Fibroblast of skin of right biceps (primary cell): ENCODE measurements around the gene STX19.

Experiments
- DNase-seq: peaks from one replicate; pipeline ENCODE4 v3.0.0-alpha.2; 2013

STX19 gene

DNA sequence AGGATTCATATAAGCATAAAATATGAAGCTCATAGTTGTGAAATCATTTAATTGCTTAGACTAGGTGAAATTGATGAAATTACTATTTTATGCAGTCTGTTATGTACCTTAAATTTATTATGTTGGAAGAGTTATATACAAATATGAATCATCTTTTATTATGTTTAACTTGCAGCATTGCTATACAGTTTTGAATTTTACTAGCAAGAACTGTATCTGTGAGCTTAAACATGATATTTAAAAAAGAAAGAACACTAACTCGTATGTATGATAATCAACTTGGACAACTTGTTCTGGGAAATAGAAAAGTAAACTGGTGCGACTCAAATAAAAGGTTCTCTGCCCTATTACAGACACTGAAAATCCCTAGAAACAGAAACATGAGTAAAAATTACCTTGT, 1.8 kb downstream of the STX19 start:
- no peak for DNase-seq

DNA sequence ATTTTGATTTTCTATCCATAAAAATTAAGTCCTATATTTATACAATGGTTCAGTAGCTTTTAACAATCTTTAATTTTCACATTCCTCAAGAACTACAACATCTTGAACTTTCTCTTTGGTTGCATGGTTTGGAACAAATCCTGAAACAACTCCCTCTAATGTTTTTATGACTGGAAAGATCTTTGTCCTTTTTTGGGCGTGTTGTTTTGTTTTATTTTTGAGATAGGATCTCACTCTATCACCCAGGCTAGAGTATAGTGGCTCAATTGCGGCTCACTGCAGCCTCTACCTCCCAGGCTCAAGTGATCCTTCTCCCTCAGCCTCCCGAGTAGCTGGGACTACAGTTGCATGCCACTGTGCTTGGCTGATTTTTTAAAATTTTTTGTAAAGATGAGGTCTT, 4.0 kb downstream of the STX19 start:
- peak; percentile 37 for DNase-seq

DNA sequence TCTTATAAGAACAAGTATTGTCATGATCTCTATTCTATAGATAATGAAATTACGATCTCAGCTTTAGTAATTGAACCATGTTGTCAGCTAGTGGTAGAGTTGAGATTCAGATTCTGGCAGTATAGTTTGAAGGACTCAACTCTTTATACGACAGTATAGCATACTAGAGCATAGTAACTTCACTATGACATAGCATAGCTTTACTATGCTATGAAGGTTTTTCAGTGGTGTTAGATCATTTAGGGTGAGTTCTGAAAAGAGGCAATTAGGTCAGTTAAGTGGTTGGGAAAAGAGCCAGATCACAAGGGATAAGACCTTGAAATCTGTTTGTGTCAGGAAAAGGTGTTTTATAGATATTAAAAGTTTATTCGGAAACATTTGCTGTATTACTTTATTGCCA, 8.1 kb downstream of the STX19 start:
- no peak for DNase-seq

DNA sequence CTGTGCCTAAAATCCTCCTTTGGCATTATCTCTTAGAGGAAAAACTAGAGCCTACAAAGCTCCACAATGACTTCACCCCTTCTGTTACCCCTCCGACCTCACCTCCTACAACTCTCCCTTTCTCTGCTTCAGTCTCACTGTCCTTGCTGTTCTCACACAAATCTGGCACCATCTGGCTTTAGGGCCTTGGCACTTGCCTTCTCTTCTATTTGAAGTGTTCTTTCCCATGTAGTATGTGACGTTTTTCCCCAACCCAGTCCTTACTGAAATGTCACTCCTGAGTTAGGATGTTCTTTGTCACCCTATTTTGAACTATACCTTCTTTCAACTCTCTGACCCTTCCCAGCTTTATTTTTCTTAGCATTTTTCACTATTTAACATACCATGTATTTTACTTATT, 8.7 kb downstream of the STX19 start:
- no peak for DNase-seq

DNA sequence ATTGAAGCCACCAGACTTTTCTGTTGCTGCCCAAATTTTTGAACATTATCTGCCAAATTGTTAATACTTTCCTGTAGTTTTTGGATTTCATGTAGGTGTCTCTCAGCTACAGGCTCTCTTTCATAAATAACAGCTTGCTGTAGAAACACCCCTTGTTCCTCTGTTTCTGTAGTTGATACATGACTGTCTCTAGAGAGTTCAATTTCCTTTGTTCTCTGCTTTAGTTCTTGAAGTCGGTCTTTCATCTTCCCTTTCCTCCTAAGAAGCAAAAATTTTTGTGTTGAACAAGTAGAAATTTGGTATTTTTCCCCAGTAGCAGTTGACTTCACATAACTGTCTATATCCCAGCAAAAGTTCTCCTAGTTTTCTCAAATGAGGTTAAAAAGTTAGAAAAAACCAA, 13.4 kb downstream of the STX19 start:
- DNase-seq: no peak

DNA sequence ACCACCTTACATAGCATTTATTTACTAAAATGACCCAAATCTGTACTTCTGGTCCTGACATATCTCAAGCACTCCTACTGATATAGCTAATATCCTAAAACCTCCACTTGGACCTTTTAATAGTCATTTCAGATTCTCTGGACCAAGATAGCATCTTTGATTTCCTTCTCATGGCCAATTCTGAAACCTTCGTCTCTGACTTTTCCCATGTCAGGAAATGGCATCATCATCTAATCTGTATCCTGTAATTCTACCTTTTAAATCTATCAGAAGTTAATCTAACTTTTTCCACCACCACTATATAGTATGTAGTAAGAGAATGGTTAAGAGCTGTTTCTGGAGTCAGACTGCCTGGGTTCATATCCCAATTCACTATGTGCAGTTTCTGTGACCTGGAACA, 16.2 kb downstream of the STX19 start:
- no peak for DNase-seq

DNA sequence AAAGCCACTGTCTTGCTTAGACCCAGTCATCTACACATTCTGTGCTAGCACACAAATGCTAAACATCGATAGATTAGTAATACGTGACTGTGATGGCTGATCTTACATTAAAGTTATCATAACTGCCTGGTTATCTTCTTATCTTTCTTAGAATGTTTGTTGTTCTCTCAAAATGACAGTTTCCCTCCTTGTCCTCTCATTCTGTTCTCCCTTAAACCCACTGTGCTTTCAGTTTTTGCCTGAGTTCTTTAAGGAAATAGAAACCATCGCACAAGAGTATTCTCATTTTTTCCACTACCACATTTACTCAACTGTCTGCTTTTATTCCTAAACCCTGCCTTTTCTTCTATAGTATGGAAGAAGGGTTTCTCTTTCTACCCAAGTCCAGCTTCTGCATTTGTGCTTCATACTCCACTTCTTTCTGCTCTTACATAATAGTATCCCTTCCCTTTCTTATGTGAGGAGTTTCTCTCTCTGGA, 17.1 kb downstream of the STX19 start:
- DNase-seq: no peak

DNA sequence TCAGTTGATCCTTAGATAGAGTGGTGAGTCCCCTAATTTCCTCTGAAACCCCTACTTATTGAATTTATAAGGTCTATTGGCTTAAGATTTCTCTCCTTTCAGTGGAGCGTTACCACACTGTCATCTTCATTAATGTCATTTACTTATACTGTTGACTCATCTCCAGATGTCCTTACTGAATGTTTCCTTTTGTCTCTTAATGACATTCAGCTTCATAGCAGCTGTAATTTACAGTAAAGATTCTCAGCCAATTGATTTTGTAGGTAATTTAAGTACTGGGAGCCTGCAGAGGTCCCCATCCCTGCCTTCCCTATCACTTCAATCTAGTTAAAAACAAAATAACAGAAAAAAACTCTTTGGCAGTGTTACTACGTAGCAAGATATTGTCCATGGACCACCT, 18.8 kb downstream of the STX19 start:
- no peak for DNase-seq

DNA sequence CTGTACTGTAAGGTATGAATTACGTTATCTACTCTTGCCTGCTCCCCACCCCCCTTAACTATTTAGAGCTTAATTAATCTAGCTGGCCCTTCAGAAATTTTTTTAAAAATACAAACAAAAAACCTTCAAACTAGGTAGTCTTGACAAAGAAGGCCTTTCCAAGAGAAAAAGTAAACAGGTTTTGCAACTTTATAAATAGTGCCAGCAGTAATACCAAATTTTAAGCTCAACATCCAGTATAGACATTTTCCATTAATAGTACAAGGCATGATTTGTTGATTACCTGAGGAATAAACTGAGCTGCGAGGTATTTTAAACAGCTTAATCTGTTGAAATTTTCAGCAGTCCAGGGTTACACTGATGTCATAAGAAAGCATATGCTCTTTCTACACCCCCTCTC, 20.1 kb downstream of the STX19 start:
- DNase-seq: no peak

DNA sequence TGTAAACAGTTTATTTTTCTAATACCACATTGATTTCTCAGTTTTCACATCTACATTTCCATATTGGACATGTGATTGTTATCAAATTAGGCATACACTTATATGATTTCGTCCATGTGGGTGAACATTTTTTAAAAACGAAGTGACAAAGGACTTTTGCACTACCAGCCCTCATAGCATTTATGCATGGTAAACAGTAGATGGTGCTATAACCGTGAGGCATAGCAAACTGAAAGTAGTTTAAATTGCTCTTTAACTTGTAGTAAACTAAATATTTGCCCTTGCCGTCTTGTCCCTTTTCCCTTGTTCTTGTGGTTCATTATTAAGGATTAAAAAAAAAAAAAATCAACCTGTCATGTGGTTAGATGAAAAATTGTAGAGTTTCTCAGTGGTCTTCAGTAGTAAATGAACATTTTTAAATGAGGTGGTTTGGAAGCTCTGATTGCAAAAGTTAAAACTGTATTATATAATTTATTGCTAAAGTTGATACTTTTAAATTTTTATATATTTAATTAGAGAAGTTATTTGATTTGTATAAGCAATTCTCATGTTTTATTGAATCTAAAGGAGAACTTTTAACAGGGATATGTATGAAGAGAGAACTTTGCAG, 24.0 kb downstream of the STX19 start:
- DNase-seq: peak; percentile 65

DNA sequence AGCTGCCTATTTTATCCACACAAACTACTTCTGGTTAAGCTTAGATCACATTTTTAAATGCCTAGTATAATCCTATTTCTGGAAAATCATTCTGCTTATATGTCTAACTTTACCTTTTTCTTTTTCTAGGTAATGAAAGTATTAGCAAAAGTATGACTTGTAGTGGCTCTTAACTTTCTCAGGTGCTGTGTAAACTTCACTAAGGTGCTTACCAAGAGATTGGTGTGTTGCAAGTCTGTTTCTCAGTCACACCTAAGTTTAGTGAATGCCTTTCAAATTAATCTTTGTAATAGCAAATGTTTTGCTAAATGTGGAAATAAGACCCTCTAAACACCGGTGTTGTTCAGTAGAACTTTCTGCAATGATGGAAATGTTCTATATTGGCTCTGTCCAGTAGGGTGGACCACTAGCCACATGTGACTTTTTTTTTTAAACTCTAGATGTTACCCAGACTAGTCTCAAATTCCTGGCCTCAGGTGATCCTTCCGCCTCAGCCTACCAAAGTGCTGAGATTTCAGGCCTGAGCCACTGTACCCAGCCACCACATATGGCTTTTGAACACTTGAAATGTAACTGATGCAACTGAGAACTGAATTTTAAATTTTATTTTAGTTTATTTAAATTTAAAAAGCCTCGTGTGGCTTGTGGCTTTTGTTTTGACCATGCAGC, 26.4 kb downstream of the STX19 start:
- no peak for DNase-seq

DNA sequence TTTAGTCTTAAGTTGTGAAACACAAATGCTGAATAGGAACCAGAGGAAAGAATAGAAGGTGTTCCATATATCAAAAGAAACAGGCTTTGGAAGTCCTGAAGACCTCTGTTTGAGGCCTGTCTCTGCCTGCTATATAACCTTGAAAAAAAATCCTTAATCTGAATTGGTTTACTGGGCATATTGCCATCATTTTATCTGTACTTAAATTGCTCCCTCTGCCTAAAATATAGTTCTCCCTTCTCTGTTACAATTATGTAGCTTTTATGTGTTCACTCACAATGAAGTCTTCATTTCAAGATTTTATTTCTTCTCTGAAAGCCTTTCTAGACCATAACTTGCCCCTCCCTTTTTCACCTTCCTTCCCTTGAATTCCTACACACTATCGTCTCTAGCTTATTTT, 27.2 kb downstream of the STX19 start:
- DNase-seq: no peak

DNA sequence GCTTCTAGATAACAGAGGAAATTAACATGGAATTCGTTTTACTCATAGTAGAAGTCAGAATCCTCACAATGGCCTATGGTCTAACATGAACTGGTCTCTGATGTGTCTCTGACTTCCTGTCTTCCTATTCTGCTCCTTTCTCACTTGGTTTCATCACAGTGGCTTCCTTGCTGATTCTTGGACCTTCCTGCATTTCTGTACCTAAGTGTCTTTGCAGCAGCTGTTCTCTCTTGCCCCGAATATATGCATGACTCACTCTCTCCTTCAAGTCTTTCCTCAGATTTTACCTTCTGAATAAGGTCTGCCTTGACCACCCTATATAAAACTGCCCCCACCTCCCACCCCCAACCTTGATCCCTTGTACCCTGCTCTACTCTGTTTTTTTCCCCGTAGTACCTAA, 34.3 kb downstream of the STX19 start:
- no peak for DNase-seq

DNA sequence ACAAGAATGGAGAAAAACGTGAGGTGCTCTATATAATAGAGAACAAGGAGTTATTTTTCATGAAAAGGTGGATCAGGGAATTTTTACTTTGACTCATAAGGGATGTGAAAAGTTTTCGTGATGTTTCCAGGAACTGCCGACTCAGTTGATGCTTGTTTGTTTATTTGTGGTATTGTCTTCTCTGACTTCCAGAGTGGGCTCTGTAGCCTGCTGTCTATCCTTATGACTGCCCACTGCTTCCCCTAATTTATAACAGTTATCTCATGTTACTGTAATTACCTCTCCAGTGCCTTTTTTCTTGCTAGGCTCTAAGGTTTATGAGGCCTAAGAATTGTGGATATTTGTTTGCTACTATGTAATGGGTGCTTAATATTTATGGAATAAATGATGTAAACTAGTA, 36.2 kb downstream of the STX19 start:
- no peak for DNase-seq

DNA sequence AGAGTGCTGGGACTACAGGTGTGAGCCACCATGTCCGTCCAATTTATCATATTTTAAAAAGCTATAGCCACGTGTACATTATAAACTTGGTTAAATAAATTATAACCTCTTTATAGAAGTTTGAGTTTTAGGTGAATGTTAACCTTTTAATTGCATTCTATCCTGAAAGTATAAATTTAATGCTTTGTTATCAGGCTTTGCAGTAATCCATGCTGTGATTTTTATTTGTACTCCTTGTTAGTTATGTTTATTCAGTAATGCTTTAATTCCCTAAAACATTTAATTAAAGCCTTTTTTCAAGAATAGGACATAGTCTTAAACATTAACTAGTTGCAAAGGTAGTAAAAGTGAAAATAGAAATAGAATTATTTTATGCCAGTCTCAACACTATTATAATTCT, 36.8 kb downstream of the STX19 start:
- DNase-seq: no peak

DNA sequence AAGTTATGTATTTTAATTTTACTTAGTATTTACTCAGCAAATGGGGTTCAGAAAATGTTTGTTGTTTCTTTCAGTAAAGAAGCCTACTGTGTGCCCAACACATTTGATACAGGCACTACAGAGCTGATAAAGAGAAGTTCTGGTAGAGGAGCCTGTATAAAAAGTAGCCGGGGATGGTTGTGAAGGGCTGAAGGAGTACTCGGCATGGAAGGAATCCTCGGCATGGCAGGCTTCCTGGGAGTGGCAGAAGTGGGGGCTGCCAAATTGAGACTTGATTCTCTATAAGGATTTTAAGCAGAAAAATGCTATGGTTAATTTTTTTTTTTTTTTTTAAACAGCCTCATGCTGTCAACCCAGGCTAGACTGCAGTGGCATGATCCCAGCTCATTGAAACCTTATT, 39.2 kb downstream of the STX19 start:
- DNase-seq: no peak

DNA sequence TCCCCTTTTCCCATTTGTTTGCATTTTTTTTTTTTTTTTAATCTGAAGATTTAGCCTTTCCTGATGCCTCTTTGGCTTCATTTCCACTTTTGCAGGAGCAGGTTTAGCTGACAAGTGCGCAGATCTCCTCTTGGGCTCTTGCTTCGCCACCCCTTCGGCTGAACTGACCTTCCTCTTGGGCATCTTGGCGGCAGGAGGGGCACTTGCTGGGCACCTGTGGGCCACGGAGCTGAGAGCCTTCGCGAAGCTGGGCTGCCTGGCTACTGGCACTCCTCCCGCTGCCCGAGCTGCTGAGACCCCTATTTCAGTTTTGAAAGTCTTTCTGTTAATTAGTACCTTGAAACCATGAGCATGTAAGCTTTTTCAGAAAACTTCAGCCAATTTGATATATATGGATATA, 39.6 kb downstream of the STX19 start:
- DNase-seq: no peak

DNA sequence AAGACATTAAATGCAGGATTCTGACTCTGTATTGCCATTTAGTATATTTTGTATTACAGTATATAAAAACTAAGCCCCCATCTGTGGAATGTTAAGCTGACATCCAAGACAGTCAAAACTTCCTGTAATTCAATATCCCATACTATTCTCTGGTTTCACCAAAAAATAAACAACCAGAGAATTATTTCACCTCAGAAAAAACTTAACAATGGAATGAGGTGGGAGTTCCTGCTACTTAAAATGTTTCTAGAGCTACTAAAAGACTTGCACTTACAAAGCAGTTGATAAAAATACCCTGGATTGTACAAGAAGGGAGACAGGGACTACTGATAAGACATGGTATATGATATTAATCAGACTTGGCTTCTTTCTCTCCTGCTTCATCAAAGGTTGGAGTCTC, 40.1 kb downstream of the STX19 start:
- peak; percentile 27 for DNase-seq

DNA sequence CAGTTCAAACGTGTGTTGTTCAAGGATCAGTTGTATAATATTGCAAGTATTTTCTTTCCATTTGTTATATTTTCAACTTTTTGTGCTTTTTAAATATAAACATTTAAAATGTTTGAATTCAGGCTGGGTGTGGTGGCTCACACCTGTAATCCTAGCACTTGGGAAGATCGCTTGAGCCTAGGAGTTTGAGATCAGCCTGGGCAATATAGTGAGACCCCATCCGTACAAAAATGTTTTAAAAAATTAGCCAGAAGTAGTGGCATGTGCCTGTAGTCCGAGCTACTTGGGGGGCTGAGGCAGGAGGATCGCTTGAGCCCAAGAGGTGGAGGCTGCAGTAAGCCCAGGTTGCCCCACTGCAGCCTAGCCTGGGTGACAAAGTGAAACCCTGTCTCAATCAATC, 43.8 kb downstream of the STX19 start:
- no peak for DNase-seq

DNA sequence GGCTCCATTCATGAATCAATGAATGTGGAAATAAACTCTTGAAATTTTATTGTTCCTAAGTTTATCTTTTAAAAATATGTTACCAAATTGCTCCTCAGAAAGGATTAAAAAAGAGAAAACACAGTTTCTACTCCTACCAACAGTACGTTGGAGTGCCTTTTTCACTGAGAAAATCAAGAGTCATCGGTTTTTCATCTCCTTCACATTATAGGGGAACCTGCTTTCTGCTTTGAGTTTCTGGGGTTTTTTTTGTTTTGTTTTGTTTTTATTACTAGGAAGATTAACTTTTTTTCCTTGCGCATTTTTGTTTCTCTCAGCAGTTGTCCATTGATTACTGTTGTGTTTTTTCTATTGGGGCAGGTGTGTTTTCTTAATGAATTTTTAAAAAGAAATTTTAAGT, 45.0 kb downstream of the STX19 start:
- DNase-seq: no peak

DNA sequence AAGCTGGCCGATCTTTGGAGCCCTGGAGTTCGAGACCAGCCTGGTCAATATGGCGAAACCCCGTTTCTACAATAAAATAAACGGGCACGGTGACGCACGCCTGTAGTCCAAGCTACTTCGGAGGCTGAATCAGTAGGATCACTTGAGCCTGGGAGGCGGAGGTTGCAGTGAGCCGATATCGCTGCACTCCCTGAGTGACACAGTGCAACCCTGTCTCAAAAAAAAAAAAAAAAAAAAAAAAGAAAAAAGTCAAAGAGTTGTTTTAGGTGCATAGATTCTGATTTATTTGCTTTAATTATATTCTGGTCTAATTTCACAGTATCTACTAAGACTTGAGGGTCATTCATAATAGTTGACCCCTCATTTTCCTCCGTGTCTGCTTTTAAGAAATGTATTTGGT, 46.7 kb downstream of the STX19 start:
- DNase-seq: no peak

DNA sequence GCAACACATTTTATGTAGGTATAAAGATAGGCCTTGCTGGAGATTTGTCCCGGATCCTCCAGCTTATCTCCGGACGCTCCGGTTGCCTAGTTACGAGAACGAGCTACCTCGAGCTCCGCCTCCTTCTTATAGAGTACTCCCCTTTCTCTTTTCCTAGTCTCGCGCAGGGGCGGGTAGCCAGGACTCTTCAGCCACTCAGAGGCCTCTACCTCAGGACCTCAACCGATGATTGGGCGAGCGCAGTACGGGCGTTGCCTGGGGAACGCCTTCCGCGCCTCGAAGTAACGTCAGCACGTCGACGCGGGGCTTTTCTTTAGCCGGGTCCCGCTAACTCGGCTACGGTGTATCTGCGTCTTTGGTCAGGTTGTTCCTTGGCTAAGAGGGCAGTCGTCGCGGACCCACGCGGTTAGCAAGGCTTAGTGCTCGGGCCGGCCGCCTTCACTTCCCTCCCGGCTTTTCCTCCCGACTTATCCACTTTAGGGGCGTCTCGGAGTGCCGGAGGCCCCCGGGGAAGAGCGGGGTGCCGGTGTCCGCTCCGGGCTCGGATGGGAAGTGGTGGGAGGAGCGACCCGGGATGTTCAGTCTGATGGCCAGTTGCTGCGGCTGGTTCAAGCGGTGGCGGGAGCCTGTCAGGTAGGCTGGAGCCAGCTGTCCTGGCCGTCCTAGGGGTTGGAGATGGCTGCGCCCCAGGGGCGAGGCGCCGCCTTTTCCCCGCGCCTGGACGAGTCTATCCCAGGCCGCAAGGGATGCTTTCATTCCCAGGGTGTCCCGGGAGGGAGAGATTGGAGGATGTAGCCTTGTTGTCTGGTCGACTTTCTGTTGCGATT, 48.3 kb downstream of the STX19 start, which contains the start of gene ARL13B:
ARL13B (plus strand) TSS at position 306 of the 827 bp plus-strand sequence; CDS start at position 575, 269 bp downstream.
- DNase-seq: peak; percentile 99

DNA sequence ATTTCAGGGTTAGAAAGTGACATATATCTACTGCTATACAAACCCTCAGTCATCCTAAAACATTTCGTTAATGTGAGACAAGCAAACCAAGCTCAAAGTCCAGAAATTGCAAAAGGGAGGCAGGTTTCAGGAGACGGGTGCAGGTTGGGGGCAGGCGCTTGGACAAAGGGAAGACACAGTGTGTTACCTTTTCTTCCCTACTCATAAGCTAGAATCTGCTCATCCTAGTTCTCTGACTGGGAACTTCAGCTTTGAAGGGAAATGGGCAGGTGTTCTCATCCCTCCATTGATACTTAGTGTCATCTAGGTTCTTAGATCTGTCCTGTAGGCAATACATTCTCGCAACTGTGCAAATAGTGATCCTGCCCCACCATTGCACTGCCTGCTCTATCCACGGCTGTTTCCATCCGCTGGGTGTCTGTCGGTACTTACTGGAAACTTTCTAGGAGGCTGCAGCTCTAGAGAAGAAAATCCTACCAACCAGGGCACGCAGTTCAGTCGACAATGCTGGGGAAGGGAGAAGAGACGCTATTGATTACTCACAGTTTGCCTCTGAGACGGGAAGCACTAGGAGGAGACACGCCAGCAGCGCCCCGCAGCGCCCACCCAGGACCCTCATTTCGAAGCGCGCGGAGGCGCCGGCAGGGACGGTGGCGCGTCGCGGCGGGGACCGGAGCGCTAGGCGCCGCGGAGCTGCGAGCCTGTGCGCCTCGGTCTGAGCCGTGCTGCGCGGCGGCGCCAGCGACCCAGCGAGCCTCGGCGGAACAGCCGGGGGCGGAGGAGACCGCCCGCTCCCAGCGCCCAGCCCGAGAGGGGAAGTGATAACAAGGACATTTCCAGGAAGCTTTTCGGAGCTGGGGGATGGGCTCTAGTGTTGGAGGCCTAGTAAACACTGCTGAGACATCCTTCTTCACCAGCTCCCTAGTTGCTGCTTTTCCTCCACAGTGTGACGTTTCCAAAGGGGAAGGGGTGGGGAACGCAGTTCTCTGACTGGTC, 55.0 kb downstream of the STX19 start, which contains the start of gene PROS1:
PROS1 (minus strand) TSS at position 766 of the 996 bp plus-strand sequence; CDS start at position 619, 147 bp downstream.
- peak; percentile 83 for DNase-seq
